ENCODE measurements around the gene GALNTL6.

- TF ChIP-seq POLR2A (IDR thresholded peaks at IDR 0.05; ENCODE audit: low read length) (no peak), GATA1 (IDR thresholded peaks at IDR 0.05; ENCODE audit: low read depth, low read length) (no peak)
Measured at GRCh38 chr4:172486531-172486930, 673.3 kb downstream of the GALNTL6 start.
